Cardiac muscle cell (in vitro differentiated cells and primary cell): ENCODE results near the gene VAPA. TPM values are rescaled to one million over a fixed set of nuclear protein-coding genes. Genes with fewer than 3 reads are reported as not detected.

ENCODE experiments used
- DNase-seq, 2 donors: peaks; one replicate each; pipeline versions ENCODE4 v3.0.0 to v3.0.0-alpha.2; 2010 to 2017; ENCODE audit warnings: low read depth in 1 of 2, low spot score in 1 of 2
- H3K27ac ChIP-seq: fragments of 200-600 bp; sonication (generic); 2 replicates; pipeline ENCODE4 v1.5.1; 2016
- H3K27me3 ChIP-seq: fragments of 200-600 bp; sonication (generic); 2 replicates; pipeline ENCODE4 v1.6.0; 2016; ENCODE audit warnings: control low read depth
- H3K36me3 ChIP-seq: fragments of 200-600 bp; sonication (generic); 2 replicates; pipeline ENCODE4 v1.5.1; 2016; ENCODE audit warnings: control low read depth
- H3K4me1 ChIP-seq: fragments of 200-600 bp; sonication (generic); 2 replicates; pipeline ENCODE4 v1.8.1; 2017; ENCODE audit warnings: low read depth, mild to moderate bottlenecking, mixed run types
- H3K4me3 ChIP-seq: fragments of 200-600 bp; sonication (generic); 2 replicates; pipeline ENCODE4 v1.5.1; 2016; ENCODE audit warnings: mild to moderate bottlenecking
- H3K9me3 ChIP-seq: fragments of 200-600 bp; sonication (generic); 2 replicates; pipeline ENCODE4 v1.5.1; 2017; ENCODE audit warnings: low read depth, mild to moderate bottlenecking, control low read depth
- polyA plus RNA-seq: library from polyadenylated mRNA; unstranded; fragments of >200 nt; fragmentation: Nextera tagmentation; extraction: Ambion mirVana; gene quantifications from 2 replicates; pipeline ENCODE4 v1.2.1, GENCODE V29; 2016
- total RNA-seq: library from RNA; depleted of rRNA; stranded (reverse); fragments of >200 nt; gene quantifications from 2 replicates; pipeline ENCODE4 v1.2.3, GENCODE V29; 2016
- TF ChIP-seq, protein P1 (sequence below): IDR thresholded peaks from 2 replicates; pipeline ENCODE4 v1.5.1; 2012; ENCODE audit warnings: low read depth, mild to moderate bottlenecking, low read length

The VAPA gene
- total and polyA plus RNA-seq, 2 experiments from 2014 or later: 137 to 215 TPM

DNA sequence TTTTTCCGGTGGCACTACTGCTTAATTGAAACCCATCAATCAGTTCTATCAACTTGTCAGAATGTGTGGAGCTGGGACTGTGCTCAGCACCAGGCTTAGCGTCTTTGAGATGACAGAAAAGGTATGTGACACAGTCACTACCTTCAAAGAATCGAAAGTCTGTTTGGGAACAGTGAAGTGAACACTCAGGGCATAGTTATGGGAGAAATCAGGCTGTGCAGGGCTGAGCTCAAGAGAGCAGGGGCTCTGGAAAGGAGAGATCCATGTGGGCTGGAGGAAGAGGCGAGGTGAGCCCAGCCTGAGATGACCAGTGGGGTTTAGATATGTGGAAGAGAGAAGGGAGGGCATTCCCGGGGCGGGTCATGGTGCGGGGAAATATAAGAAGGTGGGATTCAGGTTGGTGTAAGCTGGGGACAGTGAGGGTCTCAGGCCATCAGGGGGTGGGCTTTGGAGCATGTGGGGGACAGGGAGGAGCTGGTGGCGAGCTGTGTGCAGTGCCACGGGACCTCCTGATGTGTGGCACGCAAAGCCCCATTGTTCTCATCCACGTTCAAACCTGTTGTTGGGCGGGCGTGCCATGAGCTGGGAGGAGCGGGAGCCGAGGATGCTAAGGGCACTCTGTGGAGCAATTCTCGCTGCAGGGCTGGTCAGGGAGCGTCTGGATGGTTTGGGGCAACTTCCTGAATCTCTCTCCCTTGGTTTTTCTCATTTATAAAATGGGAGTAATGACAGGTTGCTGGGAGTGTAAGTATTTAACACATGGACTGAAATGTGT, 72.5 kb downstream of the VAPA start:
- H3K36me3 ChIP-seq: no peaks in the 10 kb centered on the region
- H3K4me3 ChIP-seq: no peak overlapping the region
- no peaks in the 10 kb centered on the region for H3K27me3 ChIP-seq
- no peak for DNase-seq
- no peaks in the 10 kb centered on the region for H3K9me3 ChIP-seq
- H3K27ac ChIP-seq: no peak overlapping the region
- H3K4me1 ChIP-seq: no peaks in the 10 kb centered on the region
- TF ChIP-seq, protein P1, sequence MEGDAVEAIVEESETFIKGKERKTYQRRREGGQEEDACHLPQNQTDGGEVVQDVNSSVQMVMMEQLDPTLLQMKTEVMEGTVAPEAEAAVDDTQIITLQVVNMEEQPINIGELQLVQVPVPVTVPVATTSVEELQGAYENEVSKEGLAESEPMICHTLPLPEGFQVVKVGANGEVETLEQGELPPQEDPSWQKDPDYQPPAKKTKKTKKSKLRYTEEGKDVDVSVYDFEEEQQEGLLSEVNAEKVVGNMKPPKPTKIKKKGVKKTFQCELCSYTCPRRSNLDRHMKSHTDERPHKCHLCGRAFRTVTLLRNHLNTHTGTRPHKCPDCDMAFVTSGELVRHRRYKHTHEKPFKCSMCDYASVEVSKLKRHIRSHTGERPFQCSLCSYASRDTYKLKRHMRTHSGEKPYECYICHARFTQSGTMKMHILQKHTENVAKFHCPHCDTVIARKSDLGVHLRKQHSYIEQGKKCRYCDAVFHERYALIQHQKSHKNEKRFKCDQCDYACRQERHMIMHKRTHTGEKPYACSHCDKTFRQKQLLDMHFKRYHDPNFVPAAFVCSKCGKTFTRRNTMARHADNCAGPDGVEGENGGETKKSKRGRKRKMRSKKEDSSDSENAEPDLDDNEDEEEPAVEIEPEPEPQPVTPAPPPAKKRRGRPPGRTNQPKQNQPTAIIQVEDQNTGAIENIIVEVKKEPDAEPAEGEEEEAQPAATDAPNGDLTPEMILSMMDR: no peak

DNA sequence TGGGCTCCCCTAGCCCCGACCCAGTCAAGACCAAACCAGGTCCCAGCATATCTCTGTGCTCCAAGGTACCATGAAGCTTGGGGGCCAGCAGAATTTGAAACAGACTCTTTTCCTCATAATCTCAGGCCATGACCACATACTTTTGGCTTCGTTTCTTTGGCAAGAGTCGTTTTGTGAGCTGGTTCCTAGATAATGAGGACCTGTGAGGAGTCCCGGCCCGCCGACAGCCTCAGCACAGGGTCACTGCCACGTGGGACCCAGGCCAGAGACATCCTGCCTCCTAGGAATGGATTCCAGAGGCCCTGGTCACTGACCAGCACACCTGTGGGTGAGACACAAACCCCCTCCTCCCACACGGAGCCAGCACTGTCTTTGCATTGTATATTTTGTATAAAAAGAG, 73.5 kb downstream of the VAPA start:
- DNase-seq: peak in 1 of 2 donors; percentile 69
- Histone ChIP-seq H3K4me3 (no peak overlapping the region), H3K4me1 (no peaks in the 10 kb centered on the region), H3K36me3 (no peaks in the 10 kb centered on the region), H3K27ac (no peak overlapping the region), H3K9me3 (no peaks in the 10 kb centered on the region), H3K27me3 (no peaks in the 10 kb centered on the region)
- TF ChIP-seq, protein P1: no peak

DNA sequence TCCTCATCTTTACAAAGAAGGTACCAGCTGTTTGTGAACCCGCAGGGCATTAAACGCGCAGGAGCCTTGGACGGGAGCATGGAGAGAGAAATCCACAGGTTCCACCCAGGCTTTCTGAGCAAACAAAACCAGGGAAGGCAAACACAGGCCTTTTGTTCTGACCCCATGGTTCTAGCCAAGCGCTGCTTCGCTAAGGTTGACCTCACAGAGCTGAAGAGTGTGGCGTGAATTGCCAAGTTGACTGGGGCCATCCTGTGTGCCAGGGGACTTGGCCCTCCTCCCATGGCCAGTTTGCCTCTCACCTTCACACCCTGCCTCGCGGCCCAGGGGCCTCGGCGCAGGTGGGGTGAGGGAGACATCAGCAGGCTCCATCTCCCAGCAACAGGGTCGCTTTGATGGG, 74.1 kb downstream of the VAPA start:
- H3K9me3 ChIP-seq: no peaks in the 10 kb centered on the region
- DNase-seq: no peak
- no peaks in the 10 kb centered on the region for H3K27me3 ChIP-seq
- TF ChIP-seq, protein P1: no peak
- no peak overlapping the region for H3K27ac ChIP-seq
- no peaks in the 10 kb centered on the region for H3K36me3 ChIP-seq
- no peak overlapping the region for H3K4me3 ChIP-seq
- H3K4me1 ChIP-seq: no peaks in the 10 kb centered on the region

DNA sequence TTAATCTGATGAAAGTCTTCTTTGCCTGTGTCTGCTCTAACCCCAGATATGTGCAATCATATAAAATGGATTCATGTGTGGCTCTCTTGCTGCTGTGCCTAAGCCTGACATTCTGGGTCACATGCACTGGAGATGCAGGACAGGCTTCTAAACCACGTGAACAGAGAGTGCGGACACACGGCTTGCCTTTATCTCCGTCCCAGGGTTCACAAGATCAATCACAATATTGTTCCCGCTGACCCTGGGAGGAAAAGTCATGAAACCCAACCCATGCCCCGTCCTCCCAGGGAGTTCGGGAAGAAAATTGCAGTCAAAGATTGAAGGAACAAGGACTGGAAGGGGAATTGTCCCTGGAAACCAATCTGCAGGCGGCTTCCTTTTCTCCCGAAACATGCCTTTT, 74.8 kb downstream of the VAPA start:
- no peaks in the 10 kb centered on the region for H3K27me3 ChIP-seq
- TF ChIP-seq, protein P1: no peak
- H3K9me3 ChIP-seq: no peaks in the 10 kb centered on the region
- H3K4me3 ChIP-seq: no peak overlapping the region
- no peak for DNase-seq
- no peaks in the 10 kb centered on the region for H3K4me1 ChIP-seq
- no peaks in the 10 kb centered on the region for H3K36me3 ChIP-seq
- no peak overlapping the region for H3K27ac ChIP-seq

DNA sequence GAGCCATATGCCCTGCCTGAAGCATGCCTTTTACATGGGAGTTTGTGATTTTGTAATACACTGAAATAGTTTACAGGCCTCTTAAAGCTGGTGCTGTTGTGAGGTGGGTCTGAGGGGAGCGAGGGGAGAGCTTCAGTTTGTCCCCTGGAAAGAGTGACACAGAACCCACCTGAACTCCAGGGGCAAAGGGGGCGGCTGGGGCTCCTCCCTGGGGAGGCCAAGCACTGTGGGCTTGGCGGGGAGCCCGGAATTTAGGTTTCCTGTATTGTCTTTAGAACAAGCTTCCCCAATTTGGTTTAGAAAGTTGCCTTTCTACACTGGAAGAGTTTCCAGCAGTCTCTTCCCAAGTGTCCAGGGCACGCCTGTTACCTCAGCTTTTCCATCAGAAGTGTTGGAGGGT, 75.7 kb downstream of the VAPA start:
- peak in 1 of 2 donors; percentile 33 for DNase-seq
- Histone ChIP-seq H3K27ac (no peak overlapping the region), H3K4me3 (no peak overlapping the region), H3K27me3 (no peaks in the 10 kb centered on the region), H3K4me1 (no peaks in the 10 kb centered on the region), H3K36me3 (no peaks in the 10 kb centered on the region), H3K9me3 (no peaks in the 10 kb centered on the region)
- TF ChIP-seq, protein P1: no peak
